Neuronal stem cell (in vitro differentiated cells): Measurements from ENCODE around the gene CPSF4.

ENCODE experiments used
- DNase-seq: peaks from one replicate; pipeline ENCODE4 v3.0.0-alpha.2; 2013; ENCODE audit warnings: low spot score
- H2AFZ ChIP-seq: one replicate; pipeline ENCODE4 v1.6.1; 2013; ENCODE audit warnings: mild to moderate bottlenecking, low read length, inconsistent platforms
- H2AK5ac ChIP-seq: 2 replicates; pipeline ENCODE4 v1.6.1; 2013; ENCODE audit warnings: low read depth, mild to moderate bottlenecking, inconsistent platforms, low read length, moderate library complexity, mixed read lengths
- H2BK120ac ChIP-seq: 2 replicates; pipeline ENCODE4 v1.6.1; 2013; ENCODE audit warnings: low read depth, mild to moderate bottlenecking, inconsistent platforms, low read length, moderate library complexity, mixed read lengths
- H2BK12ac ChIP-seq: one replicate; pipeline ENCODE4 v1.6.1; 2013; ENCODE audit warnings: low read length, inconsistent platforms
- H2BK15ac ChIP-seq: 2 replicates; pipeline ENCODE4 v1.6.1; 2013; ENCODE audit warnings: mild to moderate bottlenecking, low read length, inconsistent platforms, mixed read lengths
- H2BK5ac ChIP-seq: one replicate; pipeline ENCODE4 v1.6.1; 2013; ENCODE audit warnings: inconsistent platforms, mild to moderate bottlenecking, low read length, moderate library complexity
- H3K14ac ChIP-seq: one replicate; pipeline ENCODE4 v1.6.1; 2013; ENCODE audit warnings: low read length, inconsistent platforms
- H3K18ac ChIP-seq: 2 replicates; pipeline ENCODE4 v1.6.1; 2013; ENCODE audit warnings: low read length, inconsistent platforms
- H3K23ac ChIP-seq: 2 replicates; pipeline ENCODE4 v1.6.1; 2013; ENCODE audit warnings: low read depth, mild to moderate bottlenecking, mixed read lengths, low read length, inconsistent platforms; ENCODE audit not compliant: poor library complexity
- H3K27ac ChIP-seq: replicated peaks from 3 replicates; pipeline ENCODE4 v1.5.1; 2013; ENCODE audit warnings: low read length, inconsistent platforms
- H3K27me3 ChIP-seq, 3 experiments: 2 replicates each; pipeline ENCODE4 v1.6.1; 2013; ENCODE audit warnings: low read length in 3 of 3, mild to moderate bottlenecking in 2 of 3, inconsistent platforms in 1 of 3, low read depth in 1 of 3, mixed read lengths in 1 of 3, moderate library complexity in 1 of 3; ENCODE audit not compliant: control insufficient read depth in 3 of 3, insufficient read depth in 3 of 3
- H3K36me3 ChIP-seq, 2 donors: replicated peaks in 1 of 2; 2 replicates each; pipeline ENCODE4 v1.6.1; 2013; ENCODE audit warnings: low read length in 2 of 2; ENCODE audit not compliant: control insufficient read depth in 2 of 2, insufficient read depth in 2 of 2
- H3K4ac ChIP-seq: 2 replicates; pipeline ENCODE4 v1.6.1; 2013; ENCODE audit warnings: inconsistent platforms, mild to moderate bottlenecking, low read length, moderate library complexity
- H3K4me1 ChIP-seq, 2 donors: 1 replicate in 1 of 2; 2 replicates in 1 of 2; pipeline ENCODE4 v1.6.1; 2013; ENCODE audit warnings: low read length in 2 of 2, low read depth in 1 of 2; ENCODE audit not compliant: control insufficient read depth in 2 of 2, insufficient read depth in 1 of 2
- H3K4me2 ChIP-seq: one replicate; pipeline ENCODE4 v1.6.1; 2013; ENCODE audit warnings: mild to moderate bottlenecking, low read length, inconsistent platforms; ENCODE audit not compliant: insufficient read depth, poor library complexity, severe bottlenecking
- H3K4me3 ChIP-seq, 2 donors: 2 replicates each; pipeline ENCODE4 v1.5.1; 2013; ENCODE audit warnings: low read length in 2 of 2, mild to moderate bottlenecking in 2 of 2, inconsistent platforms in 1 of 2, moderate library complexity in 1 of 2
- H3K79me1 ChIP-seq: one replicate; pipeline ENCODE4 v1.6.1; 2013; ENCODE audit warnings: low read depth, mild to moderate bottlenecking, inconsistent platforms, low read length, moderate library complexity
- H3K9ac ChIP-seq: one replicate; pipeline ENCODE4 v1.6.1; 2013; ENCODE audit warnings: mild to moderate bottlenecking, low read depth, low read length, inconsistent platforms; ENCODE audit not compliant: poor library complexity
- H3K9me3 ChIP-seq, 2 donors: replicated peaks in 1 of 2; 2 replicates each; pipeline versions ENCODE3 to v1.6.1; 2013; ENCODE audit warnings: low read length in 2 of 2, mild to moderate bottlenecking in 2 of 2, inconsistent platforms in 1 of 2, low read depth in 1 of 2, mixed read lengths in 1 of 2, moderate library complexity in 1 of 2; ENCODE audit not compliant: control insufficient read depth in 2 of 2, insufficient read depth in 1 of 2
- H4K8ac ChIP-seq: one replicate; pipeline ENCODE4 v1.6.1; 2013; ENCODE audit warnings: low read depth, mild to moderate bottlenecking, inconsistent platforms, low read length, moderate library complexity
- H4K91ac ChIP-seq: one replicate; pipeline ENCODE4 v1.6.1; 2013; ENCODE audit warnings: low read length, low read depth, mild to moderate bottlenecking, inconsistent platforms; ENCODE audit not compliant: poor library complexity
- WGBS, 2 donors: extraction: QIAGEN DNeasy Blood & Tissue Kit; methylation state at CpG; one replicate each; pipeline ENCODE4 v1.1.7; 2013; ENCODE audit warnings: missing lambda C conversion rate in 2 of 2, mixed read lengths in 1 of 2; ENCODE audit not compliant: insufficient read length in 2 of 2, insufficient replicate concordance in 1 of 2; ENCODE audit errors: extremely low coverage in 2 of 2; 5-methylcytosine and 5-hydroxymethylcytosine counted together

The CPSF4 gene

GRCh38 chr7:99395616-99396327 is 43.0 kb upstream of the CPSF4 start:
- Histone ChIP-seq H3K4me1 (peaks cover 0 to 12% of the 10 kb centered on the region in 2 donors), H3K27ac (no peak overlapping the region), H2AFZ (no peak overlapping the region), H3K4me2 (no peak overlapping the region), H3K4ac (no peak overlapping the region), H4K8ac (no peak overlapping the region), H3K79me1 (peaks cover 3% of the 10 kb centered on the region), H4K91ac (no peak overlapping the region), H3K9ac (no peak overlapping the region), H2AK5ac (no peak overlapping the region), H3K23ac (no peak overlapping the region), H3K27me3 (no peaks in the 10 kb centered on the region), H3K4me3 (peak overlapping the region in 1 of 2 donors; percentile 28), H3K14ac (no peak overlapping the region), H2BK120ac (no peak overlapping the region), H2BK5ac (no peak overlapping the region), H2BK12ac (no peak overlapping the region), H2BK15ac (no peak overlapping the region), H3K9me3 (no peaks in the 10 kb centered on the region), H3K18ac (no peak overlapping the region), H3K36me3 (peaks cover 53 to 98% of the 10 kb centered on the region in 2 donors)
- DNase-seq, result no peak
- no CpG with 5 or more reads among the region's 14 CpGs for WGBS, 2 donors

- Histone ChIP-seq H3K79me1 (no peaks in the 10 kb centered on the region), H3K27ac (no peak overlapping the region), H2BK5ac (no peak overlapping the region), H3K36me3 (peaks cover 53 to 97% of the 10 kb centered on the region in 2 donors), H3K9me3 (no peaks in the 10 kb centered on the region), H3K23ac (no peak overlapping the region), H2BK120ac (no peak overlapping the region), H3K14ac (no peak overlapping the region), H3K4me2 (no peak overlapping the region), H3K27me3 (no peaks in the 10 kb centered on the region), H3K9ac (no peak overlapping the region), H2AK5ac (no peak overlapping the region), H3K4ac (no peak overlapping the region), H3K4me3 (no peak overlapping the region), H4K8ac (no peak overlapping the region), H4K91ac (no peak overlapping the region), H3K18ac (no peak overlapping the region), H2BK12ac (no peak overlapping the region), H2BK15ac (no peak overlapping the region), H2AFZ (no peak overlapping the region), H3K4me1 (peaks cover 0 to 12% of the 10 kb centered on the region in 2 donors)
- WGBS, 2 donors, result no CpG with 5 or more reads among the region's 21 CpGs
- no peak for DNase-seq
Measured at GRCh38 chr7:99396418-99397296, 42.1 kb upstream of the CPSF4 start.

GRCh38 chr7:99397297-99397983 is 41.3 kb upstream of the CPSF4 start:
- Histone ChIP-seq H3K27ac (no peak overlapping the region), H3K23ac (peak overlapping the region; percentile 6), H3K9me3 (no peaks in the 10 kb centered on the region), H4K91ac (no peak overlapping the region), H3K79me1 (no peaks in the 10 kb centered on the region), H3K9ac (peak overlapping the region; percentile 24), H2BK12ac (no peak overlapping the region), H2BK5ac (no peak overlapping the region), H2AK5ac (no peak overlapping the region), H3K4ac (no peak overlapping the region), H3K4me2 (no peak overlapping the region), H3K36me3 (peaks cover 54 to 97% of the 10 kb centered on the region in 2 donors), H3K27me3 (no peaks in the 10 kb centered on the region), H2BK120ac (no peak overlapping the region), H2BK15ac (no peak overlapping the region), H3K4me3 (no peak overlapping the region), H2AFZ (no peak overlapping the region), H3K4me1 (peaks cover 0 to 9% of the 10 kb centered on the region in 2 donors), H3K18ac (no peak overlapping the region), H4K8ac (peak overlapping the region; percentile 1), H3K14ac (no peak overlapping the region)
- WGBS, 2 donors, result no CpG with 5 or more reads among the region's 18 CpGs
- DNase-seq, result no peak
